BE2C (cell line): ENCODE measurements around the gene NDOR1.
"Not testable (repeated sequence)": the region's sequence is repeated elsewhere in the genome, so short reads cannot be mapped to it uniquely, and the experiment has no call there.

Experiments used
- DNase-seq: peaks from one replicate; pipeline ENCODE4 v3.0.0-alpha.2; 2020
- H3K27me3 ChIP-seq: fragments of 250-450 bp; sonication (Bioruptor Pico); 2 replicates; pipeline ENCODE4 v1.5.1; 2020; ENCODE audit warnings: mild to moderate bottlenecking
- H3K36me3 ChIP-seq: fragments of 250-450 bp; sonication (Bioruptor Pico); 2 replicates; pipeline ENCODE4 v1.5.1; 2020; ENCODE audit warnings: mild to moderate bottlenecking
- H3K4me1 ChIP-seq: fragments of 250-450 bp; sonication (Bioruptor Pico); 2 replicates; pipeline ENCODE4 v1.5.1; 2020
- H3K4me3 ChIP-seq: 2 replicates; pipeline ENCODE4 v1.5.1; 2011; ENCODE audit warnings: low read depth, low read length
- H3K9me3 ChIP-seq: fragments of 250-450 bp; sonication (Bioruptor Pico); 2 replicates; pipeline ENCODE4 v1.5.1; 2020
- CTCF ChIP-seq: IDR thresholded peaks from 2 replicates; pipeline ENCODE4 v1.5.1; 2012; ENCODE audit warnings: mild to moderate bottlenecking, low read depth, low read length

NDOR1 gene

DNA sequence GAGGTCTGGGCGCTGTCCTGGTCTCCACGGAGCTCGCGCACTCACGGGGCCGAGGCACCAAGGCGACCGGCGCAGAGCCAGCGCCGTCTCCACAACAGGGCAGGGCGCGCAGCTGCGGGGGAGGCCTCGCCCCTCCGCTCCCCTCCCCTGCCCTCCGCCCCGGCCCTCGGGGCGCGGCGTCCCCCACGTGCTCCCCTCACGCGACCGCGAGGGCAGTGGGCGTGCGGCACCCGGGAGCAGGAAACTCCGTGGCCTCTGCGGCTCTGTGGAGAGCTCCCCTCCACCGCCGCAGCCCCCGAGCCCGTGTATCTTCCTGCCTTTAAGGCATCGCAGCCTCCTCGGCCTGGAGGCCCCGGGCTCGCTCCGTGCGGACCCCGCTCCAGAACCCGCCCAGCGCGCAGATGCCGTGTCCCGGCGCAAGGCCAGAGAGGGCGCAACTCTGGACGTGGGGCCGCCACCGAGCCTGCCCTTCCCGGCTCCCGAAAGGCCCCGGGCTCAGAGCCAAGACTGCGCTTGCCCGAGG, 34.9 kb downstream of the NDOR1 start:
- Histone ChIP-seq H3K27me3 (no peaks in the 10 kb centered on the region), H3K9me3 (no peaks in the 10 kb centered on the region), H3K36me3 (peaks cover 24% of the 10 kb centered on the region), H3K4me1 (peaks cover 20% of the 10 kb centered on the region), H3K4me3 (peak overlapping the region; percentile 76)
- peak; percentile 75 for DNase-seq
- peak; percentile 9; the same call in 1 of the 2 replicates for TF ChIP-seq CTCF

- H3K27me3 ChIP-seq: no peaks in the 10 kb centered on the region
- no peak for TF ChIP-seq CTCF
- peaks cover 20% of the 10 kb centered on the region for H3K4me1 ChIP-seq
- peak; percentile 99 for DNase-seq
- H3K9me3 ChIP-seq: no peaks in the 10 kb centered on the region
- H3K4me3 ChIP-seq: peak within 1 kb of the TSS; percentile 83
- H3K36me3 ChIP-seq: peaks cover 24% of the 10 kb centered on the region
Observed at GRCh38 chr9:137240841-137241489, 35.5 kb downstream of the NDOR1 start, which contains the start of gene TUBB4B. TSS of gene TUBB4B (plus strand) at chr9:137241287. CDS start at chr9:137241361, 74 bp downstream.

DNA sequence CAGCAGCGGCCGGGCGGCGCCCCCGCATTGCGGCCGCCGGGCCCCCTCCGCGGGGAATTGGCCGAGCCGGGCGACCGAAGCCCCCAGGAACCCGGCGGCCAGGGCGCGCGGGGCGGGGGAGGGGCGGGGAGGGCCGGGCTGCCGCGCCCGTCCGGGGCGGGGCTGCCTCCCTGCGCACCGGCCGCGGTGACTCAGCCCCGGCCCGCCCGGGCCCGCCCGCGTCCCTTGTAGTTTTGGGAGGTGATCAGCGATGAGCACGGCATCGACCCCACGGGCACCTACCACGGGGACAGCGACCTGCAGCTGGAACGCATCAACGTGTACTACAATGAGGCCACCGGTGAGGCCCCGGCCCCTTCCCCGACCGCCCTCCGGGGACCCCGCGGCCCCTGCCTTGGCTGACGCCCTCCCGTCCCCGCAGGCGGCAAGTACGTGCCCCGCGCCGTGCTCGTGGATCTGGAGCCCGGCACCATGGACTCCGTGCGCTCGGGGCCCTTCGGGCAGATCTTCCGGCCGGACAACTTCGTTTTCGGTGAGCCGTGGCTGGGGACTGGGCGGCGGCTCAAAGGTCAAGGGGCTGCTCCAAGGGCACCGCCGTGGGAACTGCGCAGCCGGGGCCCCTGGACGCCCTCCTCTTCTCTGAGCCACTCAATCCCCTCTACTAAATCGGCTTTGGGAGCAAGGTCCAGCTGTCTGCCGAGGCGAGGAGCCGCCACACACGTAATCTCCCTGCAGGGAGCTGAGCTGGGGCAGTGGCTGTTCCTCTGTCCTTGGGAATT, 36.2 kb downstream of the NDOR1 start:
- Histone ChIP-seq H3K4me1 (peaks cover 19% of the 10 kb centered on the region), H3K4me3 (peak overlapping the region; percentile 83), H3K27me3 (no peaks in the 10 kb centered on the region), H3K36me3 (peaks cover 24% of the 10 kb centered on the region), H3K9me3 (no peaks in the 10 kb centered on the region)
- no peak for TF ChIP-seq CTCF
- DNase-seq: no peak

- Histone ChIP-seq H3K36me3 (peaks cover 24% of the 10 kb centered on the region), H3K4me3 (peak overlapping the region; percentile 83), H3K27me3 (no peaks in the 10 kb centered on the region), H3K9me3 (no peaks in the 10 kb centered on the region), H3K4me1 (peaks cover 16% of the 10 kb centered on the region)
- no peak for DNase-seq
- no peak for TF ChIP-seq CTCF
Observed at GRCh38 chr9:137242269-137243203, 37.0 kb downstream of the NDOR1 start.

GRCh38 chr9:137243266-137243625, 37.7 kb downstream of the NDOR1 start:
- not testable (repeated sequence) for H3K9me3 ChIP-seq, DNase-seq, H3K4me3 ChIP-seq, H3K27me3 ChIP-seq
- Histone ChIP-seq H3K36me3 (peaks cover 24% of the 10 kb centered on the region), H3K4me1 (peaks cover 16% of the 10 kb centered on the region)
